ENCODE measurements around the gene IL20.
"Not testable (repeated sequence)": the region's sequence is repeated elsewhere in the genome, so short reads cannot be mapped to it uniquely, and the experiment has no call there.

IL20 gene

DNA sequence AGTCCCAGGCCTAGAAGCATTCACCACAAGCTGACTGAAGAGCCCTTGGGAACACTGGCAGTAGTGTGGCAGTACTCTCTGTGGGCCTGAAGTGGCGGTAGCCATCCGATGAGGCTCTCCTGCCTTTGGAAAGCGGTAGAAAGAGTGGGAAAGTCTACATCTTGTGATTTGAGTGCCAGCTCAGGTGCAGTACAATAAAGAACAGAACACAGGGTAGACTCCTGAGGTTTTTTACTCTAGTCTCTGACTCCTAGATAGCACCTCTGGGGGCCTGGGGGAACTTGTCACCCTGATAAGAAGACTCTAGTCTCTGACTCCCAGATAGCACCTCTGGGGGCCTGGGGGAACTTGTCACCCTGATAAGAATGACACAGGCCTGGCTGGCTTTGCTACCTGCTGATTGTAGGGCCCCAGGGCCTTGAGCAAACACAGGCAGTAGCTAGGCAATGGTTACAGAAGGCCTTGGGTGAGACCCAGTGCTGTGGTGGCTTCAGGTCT, 18.0 kb upstream of the IL20 start:
- DNase-seq (ENCODE audit: low read depth, low spot score), result no peak
- in situ Hi-C loops (cut with HindIII; ENCODE audit: low sequenced_read_pairs), result no loop called here
- TF ChIP-seq, protein P1, sequence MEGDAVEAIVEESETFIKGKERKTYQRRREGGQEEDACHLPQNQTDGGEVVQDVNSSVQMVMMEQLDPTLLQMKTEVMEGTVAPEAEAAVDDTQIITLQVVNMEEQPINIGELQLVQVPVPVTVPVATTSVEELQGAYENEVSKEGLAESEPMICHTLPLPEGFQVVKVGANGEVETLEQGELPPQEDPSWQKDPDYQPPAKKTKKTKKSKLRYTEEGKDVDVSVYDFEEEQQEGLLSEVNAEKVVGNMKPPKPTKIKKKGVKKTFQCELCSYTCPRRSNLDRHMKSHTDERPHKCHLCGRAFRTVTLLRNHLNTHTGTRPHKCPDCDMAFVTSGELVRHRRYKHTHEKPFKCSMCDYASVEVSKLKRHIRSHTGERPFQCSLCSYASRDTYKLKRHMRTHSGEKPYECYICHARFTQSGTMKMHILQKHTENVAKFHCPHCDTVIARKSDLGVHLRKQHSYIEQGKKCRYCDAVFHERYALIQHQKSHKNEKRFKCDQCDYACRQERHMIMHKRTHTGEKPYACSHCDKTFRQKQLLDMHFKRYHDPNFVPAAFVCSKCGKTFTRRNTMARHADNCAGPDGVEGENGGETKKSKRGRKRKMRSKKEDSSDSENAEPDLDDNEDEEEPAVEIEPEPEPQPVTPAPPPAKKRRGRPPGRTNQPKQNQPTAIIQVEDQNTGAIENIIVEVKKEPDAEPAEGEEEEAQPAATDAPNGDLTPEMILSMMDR (IDR thresholded peaks at IDR 0.05; ENCODE audit: low read depth, low read length), result no peak
- H3K4me3 ChIP-seq (ENCODE audit: low read depth, low read length), result no peak overlapping the region

DNA sequence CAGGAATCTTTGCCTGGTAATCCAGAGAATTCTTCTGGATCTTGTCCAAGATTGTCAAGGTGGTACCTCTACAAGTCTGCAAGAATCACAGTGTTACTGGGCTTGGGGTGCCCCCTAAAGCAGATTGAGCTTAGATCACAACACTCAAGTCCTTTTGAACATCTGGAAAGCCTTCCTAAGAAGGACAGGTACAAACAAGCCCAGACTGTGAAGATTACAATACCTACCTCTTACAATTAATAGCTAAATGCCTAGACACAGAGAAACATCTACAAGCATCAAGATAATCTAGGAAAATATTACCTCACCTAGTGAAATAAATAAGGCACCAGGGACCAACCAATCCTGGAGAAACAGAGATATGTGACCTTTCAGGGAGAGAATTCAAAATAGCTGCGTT, 17.5 kb upstream of the IL20 start:
- DNase-seq (ENCODE audit: low read depth, low spot score), result no peak
- TF ChIP-seq, protein P1 (IDR thresholded peaks at IDR 0.05; ENCODE audit: low read depth, low read length), result no peak
- in situ Hi-C loops (cut with HindIII; ENCODE audit: low sequenced_read_pairs), result no loop called here
- no peak overlapping the region for H3K4me3 ChIP-seq (ENCODE audit: low read depth, low read length)

DNA sequence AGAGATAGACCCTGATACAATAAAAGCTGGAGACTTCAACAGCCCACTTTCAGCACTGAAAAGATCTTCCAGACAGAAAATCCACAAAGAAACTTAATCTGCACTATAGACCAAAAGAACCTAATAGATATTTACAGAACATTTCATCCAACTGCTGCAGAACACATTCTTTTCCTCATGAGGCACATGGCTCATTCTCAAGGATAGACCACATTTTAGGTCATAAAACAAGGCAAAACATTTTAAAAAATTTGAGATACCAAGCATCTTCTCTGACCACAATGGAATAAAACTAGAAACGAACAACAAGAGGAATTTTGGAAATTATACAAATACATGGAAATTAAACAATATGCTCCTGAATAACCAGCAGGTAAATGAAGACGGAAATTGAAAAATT, 15.0 kb upstream of the IL20 start:
- in situ Hi-C loops (cut with HindIII; ENCODE audit: low sequenced_read_pairs), result no loop called here
- no peak overlapping the region for H3K4me3 ChIP-seq (ENCODE audit: low read depth, low read length)
- TF ChIP-seq, protein P1 (IDR thresholded peaks at IDR 0.05; ENCODE audit: low read depth, low read length), result no peak
- DNase-seq (ENCODE audit: low read depth, low spot score), result no peak

DNA sequence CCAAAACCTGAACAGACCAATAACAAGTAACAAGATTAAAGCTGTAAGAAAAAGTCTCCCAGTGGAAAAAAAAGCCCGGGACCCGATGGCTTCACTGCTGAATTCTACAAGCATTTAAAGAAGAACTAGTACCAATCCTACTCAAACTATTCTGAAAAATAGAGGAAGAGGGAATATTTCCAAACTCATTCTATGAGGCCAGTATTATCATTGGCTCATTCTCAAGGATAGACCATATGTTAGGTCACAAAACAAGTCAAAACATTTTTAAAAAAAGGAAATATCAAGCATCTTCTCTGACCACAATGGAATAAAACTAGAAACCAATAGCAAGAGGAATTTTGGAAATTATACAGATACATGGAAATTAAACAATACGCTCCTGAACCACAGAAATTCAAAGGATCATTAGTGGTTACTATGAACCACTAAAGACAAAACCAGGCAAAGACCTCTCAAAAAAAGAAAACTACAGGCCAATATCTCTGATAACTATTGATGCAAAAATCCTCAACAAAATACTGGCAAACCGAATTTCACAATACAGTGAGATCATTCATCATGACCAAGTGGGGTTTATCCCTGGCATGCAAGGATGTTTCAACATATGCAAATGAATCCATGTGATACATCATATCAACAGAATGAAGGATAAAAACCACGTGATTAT, 13.9 kb upstream of the IL20 start:
- TF ChIP-seq, protein P1 (IDR thresholded peaks at IDR 0.05; ENCODE audit: low read depth, low read length), result no peak
- peak; percentile 51 for DNase-seq (ENCODE audit: low read depth, low spot score)
- H3K4me3 ChIP-seq (ENCODE audit: low read depth, low read length), result no peak overlapping the region
- in situ Hi-C loops (cut with HindIII; ENCODE audit: low sequenced_read_pairs), result no loop called here

DNA sequence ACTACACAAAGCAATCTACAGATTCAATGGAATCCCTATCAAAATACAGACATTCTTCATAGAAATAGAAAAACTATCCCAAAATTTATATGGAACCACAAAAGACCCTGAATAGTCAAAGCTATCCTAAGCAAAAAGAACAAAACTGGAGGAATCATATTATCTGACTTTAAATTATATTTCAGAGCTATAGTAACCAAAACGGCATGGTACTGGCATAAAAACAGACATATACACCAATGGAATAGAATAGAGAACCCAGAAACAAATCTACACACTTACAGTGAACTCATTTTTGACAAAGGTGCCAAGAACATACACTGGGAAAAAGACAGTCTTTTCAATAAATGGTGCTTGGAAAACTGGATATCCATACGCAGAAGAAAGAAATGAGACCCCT, 12.8 kb upstream of the IL20 start:
- in situ Hi-C loops (cut with HindIII; ENCODE audit: low sequenced_read_pairs); H3K4me3 ChIP-seq (ENCODE audit: low read depth, low read length); DNase-seq (ENCODE audit: low read depth, low spot score): not testable (repeated sequence)

DNA sequence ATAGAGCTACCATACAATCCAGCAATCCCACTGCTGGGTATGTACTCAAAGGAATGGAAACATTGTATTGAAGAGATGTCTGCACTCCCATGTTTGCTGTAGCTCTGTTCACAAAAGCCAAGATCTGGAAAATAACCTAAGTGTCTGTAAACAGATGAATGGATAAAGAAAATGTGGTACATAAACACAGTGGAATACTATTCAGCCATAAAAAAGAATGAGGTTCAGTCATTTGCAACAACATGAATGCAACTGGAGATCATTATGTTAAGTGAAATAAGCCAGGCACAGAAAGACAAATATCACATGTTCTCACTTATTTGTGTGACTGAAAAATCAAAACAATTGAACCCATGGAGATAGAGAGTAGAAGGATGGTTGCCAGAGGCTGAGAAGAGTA, 11.7 kb upstream of the IL20 start:
- H3K4me3 ChIP-seq (ENCODE audit: low read depth, low read length); DNase-seq (ENCODE audit: low read depth, low spot score); in situ Hi-C loops (cut with HindIII; ENCODE audit: low sequenced_read_pairs): not testable (repeated sequence)

DNA sequence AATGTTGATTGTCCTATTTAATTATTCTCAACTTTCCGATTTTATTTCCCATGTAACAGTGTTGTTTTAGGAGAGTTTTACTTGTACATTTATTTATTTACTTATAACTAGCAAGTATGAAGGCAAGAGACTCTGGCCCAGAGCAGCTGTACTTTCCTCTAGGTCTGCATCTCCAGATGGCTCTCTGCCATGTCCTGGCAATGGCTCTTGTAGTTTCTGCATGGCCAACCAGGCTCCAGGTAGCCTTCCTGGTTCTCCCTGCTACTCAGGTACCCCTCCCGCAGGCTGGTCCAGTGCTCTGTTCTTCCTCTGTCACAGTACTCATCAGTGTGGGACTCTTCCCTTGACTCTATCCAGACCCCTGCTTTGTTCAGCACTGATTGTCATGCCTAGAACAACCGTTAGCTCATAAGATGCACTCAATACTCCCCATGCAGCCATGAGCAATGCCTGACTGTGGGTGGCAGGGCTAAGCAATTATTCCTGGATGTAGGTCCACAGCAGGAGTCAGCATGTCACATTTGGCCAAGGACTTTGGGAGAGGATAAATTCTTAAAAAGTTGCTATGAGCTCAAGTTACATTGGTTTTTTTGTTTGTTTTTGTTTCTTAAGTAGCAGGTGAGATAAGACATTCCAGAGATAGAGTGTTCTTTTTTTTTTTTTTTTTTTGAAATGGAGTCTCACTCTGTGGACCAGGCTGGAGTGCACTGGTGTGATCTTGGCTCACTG, 10.9 kb upstream of the IL20 start:
- peak; percentile 14 for DNase-seq (ENCODE audit: low read depth, low spot score)
- in situ Hi-C loops (cut with HindIII; ENCODE audit: low sequenced_read_pairs), result no loop called here
- TF ChIP-seq, protein P1 (IDR thresholded peaks at IDR 0.05; ENCODE audit: low read depth, low read length), result no peak
- H3K4me3 ChIP-seq (ENCODE audit: low read depth, low read length), result no peak overlapping the region

All from astrocyte of the spinal cord (primary cell).